ENCODE measurements around the gene ATP9B.

ATP9B gene

DNA sequence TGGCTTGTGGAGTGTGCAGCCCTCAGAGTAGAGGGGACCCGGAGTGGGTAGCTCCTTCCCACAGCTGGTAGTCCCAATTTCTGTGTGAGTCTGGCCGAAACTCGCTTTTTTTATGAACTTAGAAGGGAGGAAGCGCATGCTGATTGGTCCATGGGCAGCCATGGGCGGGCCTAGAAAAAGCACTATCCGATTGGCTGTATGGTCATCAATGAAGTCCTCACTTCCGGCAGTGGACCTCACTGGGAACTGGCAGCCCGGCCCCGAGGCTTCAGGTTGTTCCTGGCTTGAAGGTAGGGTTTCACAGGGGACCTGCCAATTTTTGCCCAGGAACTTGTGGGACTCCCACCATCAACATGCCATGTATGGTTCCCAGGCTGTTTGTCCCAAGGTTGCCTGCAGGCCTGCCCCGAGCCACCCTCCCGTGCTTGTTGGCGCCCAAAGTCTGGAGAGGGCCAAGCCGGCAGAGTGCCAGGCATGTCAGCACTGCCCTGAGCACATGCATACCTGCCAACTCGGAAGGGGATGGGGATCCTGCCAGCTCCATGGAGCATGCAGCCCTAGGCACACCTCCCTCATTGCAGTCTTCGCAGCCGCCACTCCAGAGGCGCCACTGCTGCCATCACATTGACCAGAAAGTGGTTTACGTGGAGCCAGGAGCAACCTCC lies 98.5 kb downstream of the ATP9B start:
- TF ChIP-seq TAF1 (IDR thresholded peaks at IDR 0.05; ENCODE audit: borderline replicate concordance, insufficient read depth, low read length) (no peak), SIN3A (IDR thresholded peaks at IDR 0.05; ENCODE audit: borderline replicate concordance, insufficient read depth, low read length) (no peak), FOXP2 (optimal IDR thresholded peaks at IDR 0.05; ENCODE audit: borderline replicate concordance, extremely low read depth, extremely low read length, insufficient read depth) (no peak), POLR2AphosphoS5 (IDR thresholded peaks at IDR 0.05; ENCODE audit: low read depth, low read length) (no peak)
- TF ChIP-seq, protein P1, sequence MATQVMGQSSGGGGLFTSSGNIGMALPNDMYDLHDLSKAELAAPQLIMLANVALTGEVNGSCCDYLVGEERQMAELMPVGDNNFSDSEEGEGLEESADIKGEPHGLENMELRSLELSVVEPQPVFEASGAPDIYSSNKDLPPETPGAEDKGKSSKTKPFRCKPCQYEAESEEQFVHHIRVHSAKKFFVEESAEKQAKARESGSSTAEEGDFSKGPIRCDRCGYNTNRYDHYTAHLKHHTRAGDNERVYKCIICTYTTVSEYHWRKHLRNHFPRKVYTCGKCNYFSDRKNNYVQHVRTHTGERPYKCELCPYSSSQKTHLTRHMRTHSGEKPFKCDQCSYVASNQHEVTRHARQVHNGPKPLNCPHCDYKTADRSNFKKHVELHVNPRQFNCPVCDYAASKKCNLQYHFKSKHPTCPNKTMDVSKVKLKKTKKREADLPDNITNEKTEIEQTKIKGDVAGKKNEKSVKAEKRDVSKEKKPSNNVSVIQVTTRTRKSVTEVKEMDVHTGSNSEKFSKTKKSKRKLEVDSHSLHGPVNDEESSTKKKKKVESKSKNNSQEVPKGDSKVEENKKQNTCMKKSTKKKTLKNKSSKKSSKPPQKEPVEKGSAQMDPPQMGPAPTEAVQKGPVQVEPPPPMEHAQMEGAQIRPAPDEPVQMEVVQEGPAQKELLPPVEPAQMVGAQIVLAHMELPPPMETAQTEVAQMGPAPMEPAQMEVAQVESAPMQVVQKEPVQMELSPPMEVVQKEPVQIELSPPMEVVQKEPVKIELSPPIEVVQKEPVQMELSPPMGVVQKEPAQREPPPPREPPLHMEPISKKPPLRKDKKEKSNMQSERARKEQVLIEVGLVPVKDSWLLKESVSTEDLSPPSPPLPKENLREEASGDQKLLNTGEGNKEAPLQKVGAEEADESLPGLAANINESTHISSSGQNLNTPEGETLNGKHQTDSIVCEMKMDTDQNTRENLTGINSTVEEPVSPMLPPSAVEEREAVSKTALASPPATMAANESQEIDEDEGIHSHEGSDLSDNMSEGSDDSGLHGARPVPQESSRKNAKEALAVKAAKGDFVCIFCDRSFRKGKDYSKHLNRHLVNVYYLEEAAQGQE (IDR thresholded peaks at IDR 0.05; ENCODE audit: insufficient read depth in 1 of 2, low read depth in 2 of 2, low read length in 2 of 2): no peak

DNA sequence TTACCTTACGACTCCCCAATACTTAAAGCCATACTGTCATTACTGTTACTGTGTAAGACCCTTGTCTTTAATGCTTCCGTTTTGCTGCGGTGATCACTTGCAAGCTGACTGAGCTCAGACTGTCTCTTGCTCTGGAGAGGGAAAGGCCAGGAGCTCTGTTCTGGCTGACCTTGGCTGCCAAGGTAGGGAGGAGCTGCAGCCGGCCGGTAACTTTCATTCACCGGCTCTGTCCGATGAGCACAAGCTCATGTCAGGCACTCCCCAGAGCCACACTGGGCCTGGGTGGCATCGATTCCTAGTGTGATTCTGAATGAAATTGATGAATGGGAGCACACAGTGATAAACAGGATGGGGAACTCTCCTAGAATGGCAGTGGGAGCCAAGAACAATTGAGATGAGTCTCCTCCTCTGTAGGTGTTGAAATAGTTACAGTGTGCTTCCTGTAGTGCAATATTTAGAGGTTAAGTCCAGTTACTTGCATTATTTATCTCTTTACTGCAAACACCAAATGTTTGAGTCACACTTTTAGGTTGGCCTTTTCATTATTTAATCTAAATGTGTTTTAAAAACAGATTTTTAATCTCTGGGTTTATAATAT lies 100.9 kb downstream of the ATP9B start:
- peak; percentile 46; the same call in 1 of the 2 replicates for TF ChIP-seq TAF1 (IDR thresholded peaks at IDR 0.05; ENCODE audit: borderline replicate concordance, insufficient read depth, low read length)
- TF ChIP-seq, protein P1 (IDR thresholded peaks at IDR 0.05; ENCODE audit: insufficient read depth in 1 of 2, low read depth in 2 of 2, low read length in 2 of 2): no peak
- no peak for TF ChIP-seq POLR2AphosphoS5 (IDR thresholded peaks at IDR 0.05; ENCODE audit: low read depth, low read length)
- TF ChIP-seq SIN3A (IDR thresholded peaks at IDR 0.05; ENCODE audit: borderline replicate concordance, insufficient read depth, low read length): peak; percentile 25; the same call in 1 of the 2 replicates
- TF ChIP-seq FOXP2 (optimal IDR thresholded peaks at IDR 0.05; ENCODE audit: borderline replicate concordance, extremely low read depth, extremely low read length, insufficient read depth): peak; percentile 83

DNA sequence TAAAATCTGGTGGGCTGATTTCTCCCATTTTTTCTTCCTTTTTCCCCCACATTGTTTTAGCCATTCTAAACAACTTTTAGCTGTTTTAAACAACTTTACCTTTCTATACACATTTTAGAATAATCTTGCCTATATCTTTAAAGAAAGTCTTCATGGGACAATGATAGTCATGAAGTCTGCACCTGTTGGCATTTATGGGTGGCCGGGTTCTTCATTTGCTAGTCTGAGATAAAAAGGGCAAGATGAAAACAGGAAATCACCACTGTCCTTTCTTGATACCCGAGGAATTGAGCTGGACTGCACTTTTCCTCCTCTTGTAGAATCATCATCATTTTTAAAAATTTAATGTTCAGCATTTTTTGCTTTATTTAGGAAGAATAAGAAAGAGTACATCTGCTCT lies 104.5 kb downstream of the ATP9B start:
- no peak for TF ChIP-seq TAF1 (IDR thresholded peaks at IDR 0.05; ENCODE audit: borderline replicate concordance, insufficient read depth, low read length)
- no peak for TF ChIP-seq FOXP2 (optimal IDR thresholded peaks at IDR 0.05; ENCODE audit: borderline replicate concordance, extremely low read depth, extremely low read length, insufficient read depth)

DNA sequence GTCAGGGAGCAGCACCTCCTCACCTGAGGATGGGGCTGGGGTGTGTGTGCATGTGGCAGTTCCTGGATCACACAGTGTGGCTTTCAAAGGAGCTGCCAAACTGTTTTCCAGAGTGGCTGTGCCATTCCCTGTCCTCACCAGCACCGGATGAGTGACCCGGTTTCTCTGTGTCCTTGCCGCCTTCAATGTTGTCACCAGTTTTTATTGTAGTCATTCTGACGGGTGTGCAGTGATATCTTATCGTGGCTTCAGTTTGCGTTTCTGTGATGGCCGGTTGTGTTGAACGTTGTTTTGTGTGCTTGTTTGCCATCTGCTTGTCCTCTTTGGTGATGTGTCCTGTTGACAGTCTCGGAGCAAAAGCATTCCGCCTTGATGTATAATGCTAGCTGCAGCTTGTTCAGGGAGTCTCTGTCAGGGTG lies 108.9 kb downstream of the ATP9B start:
- TF ChIP-seq, protein P1 (IDR thresholded peaks at IDR 0.05; ENCODE audit: insufficient read depth in 1 of 2, low read depth in 2 of 2, low read length in 2 of 2): no peak
- TF ChIP-seq SIN3A (IDR thresholded peaks at IDR 0.05; ENCODE audit: borderline replicate concordance, insufficient read depth, low read length) (no peak), TAF1 (IDR thresholded peaks at IDR 0.05; ENCODE audit: borderline replicate concordance, insufficient read depth, low read length) (no peak), FOXP2 (optimal IDR thresholded peaks at IDR 0.05; ENCODE audit: borderline replicate concordance, extremely low read depth, extremely low read length, insufficient read depth) (no peak)

DNA sequence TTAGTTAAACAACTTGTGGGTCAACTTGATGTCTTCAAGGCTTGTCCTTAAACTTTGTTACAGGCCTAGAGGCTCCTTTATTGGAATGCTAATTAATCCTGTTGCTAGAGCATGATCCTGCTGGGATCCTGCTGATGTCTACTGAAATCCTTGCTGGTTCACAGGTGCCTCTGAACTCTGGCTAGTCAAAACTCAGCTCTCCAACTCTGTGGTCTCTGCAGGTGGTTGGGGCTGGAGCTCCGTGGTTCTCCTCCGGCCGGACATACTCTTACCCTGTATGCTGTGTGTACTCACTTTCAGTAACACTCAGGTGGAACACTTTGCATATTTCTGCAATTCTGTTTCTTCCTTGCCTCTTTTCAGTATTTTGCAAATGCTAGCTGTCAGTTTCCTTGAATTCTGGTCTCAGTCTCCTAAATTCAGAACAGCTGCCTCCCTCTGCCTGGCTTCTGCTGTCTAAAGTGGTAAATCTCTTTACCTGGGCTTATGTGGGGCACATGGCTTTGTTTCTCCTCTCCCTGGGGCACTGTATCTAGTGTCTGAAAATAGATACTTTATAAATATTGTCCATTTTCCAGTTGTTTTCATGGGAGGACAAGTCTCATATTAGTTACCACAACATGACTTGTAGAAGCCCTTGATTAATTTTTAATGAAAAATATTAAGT lies 113.0 kb downstream of the ATP9B start:
- TF ChIP-seq POLR2AphosphoS5 (IDR thresholded peaks at IDR 0.05; ENCODE audit: low read depth, low read length): no peak
- TF ChIP-seq SIN3A (IDR thresholded peaks at IDR 0.05; ENCODE audit: borderline replicate concordance, insufficient read depth, low read length): no peak
- TF ChIP-seq FOXP2 (optimal IDR thresholded peaks at IDR 0.05; ENCODE audit: borderline replicate concordance, extremely low read depth, extremely low read length, insufficient read depth): no peak
- TF ChIP-seq, protein P1 (IDR thresholded peaks at IDR 0.05; ENCODE audit: insufficient read depth in 1 of 2, low read depth in 2 of 2, low read length in 2 of 2): no peak
- no peak for TF ChIP-seq TAF1 (IDR thresholded peaks at IDR 0.05; ENCODE audit: borderline replicate concordance, insufficient read depth, low read length)
